WERI-Rb-1 (cell line): ENCODE measurements around the gene PRICKLE2.
A peak's percentile ranks its signal among the peaks of the same experiment; 100 is the strongest.

Source experiments
- DNase-seq: peaks from one replicate; pipeline ENCODE4 v3.0.0-alpha.2; 2020
- H3K27ac ChIP-seq: fragments of 250-450 bp; sonication (Bioruptor Pico); 2 replicates; pipeline ENCODE4 v1.5.1; 2020; ENCODE audit warnings: mild to moderate bottlenecking, moderate library complexity
- H3K27me3 ChIP-seq: fragments of 250-450 bp; sonication (Bioruptor Pico); 2 replicates; pipeline ENCODE4 v1.5.1; 2021; ENCODE audit warnings: mild to moderate bottlenecking, low read depth, moderate library complexity; ENCODE audit not compliant: insufficient read depth, severe bottlenecking
- H3K36me3 ChIP-seq: fragments of 250-450 bp; sonication (Bioruptor Pico); 2 replicates; pipeline ENCODE4 v1.5.1; 2020; ENCODE audit warnings: mild to moderate bottlenecking, moderate library complexity
- H3K4me3 ChIP-seq: 2 replicates; pipeline ENCODE4 v1.5.1; 2011; ENCODE audit warnings: low read depth, mild to moderate bottlenecking, control low read depth, low read length
- H3K9me3 ChIP-seq: fragments of 250-450 bp; sonication (Bioruptor Pico); 2 replicates; pipeline ENCODE4 v1.5.1; 2021; ENCODE audit warnings: mild to moderate bottlenecking, moderate library complexity; ENCODE audit not compliant: severe bottlenecking
- TF ChIP-seq, protein P1 (sequence below): IDR thresholded peaks from 2 replicates; pipeline ENCODE4 v1.5.1; 2011; ENCODE audit warnings: low read depth, mild to moderate bottlenecking, control low read depth, inconsistent platforms, low read length

The PRICKLE2 gene

DNA sequence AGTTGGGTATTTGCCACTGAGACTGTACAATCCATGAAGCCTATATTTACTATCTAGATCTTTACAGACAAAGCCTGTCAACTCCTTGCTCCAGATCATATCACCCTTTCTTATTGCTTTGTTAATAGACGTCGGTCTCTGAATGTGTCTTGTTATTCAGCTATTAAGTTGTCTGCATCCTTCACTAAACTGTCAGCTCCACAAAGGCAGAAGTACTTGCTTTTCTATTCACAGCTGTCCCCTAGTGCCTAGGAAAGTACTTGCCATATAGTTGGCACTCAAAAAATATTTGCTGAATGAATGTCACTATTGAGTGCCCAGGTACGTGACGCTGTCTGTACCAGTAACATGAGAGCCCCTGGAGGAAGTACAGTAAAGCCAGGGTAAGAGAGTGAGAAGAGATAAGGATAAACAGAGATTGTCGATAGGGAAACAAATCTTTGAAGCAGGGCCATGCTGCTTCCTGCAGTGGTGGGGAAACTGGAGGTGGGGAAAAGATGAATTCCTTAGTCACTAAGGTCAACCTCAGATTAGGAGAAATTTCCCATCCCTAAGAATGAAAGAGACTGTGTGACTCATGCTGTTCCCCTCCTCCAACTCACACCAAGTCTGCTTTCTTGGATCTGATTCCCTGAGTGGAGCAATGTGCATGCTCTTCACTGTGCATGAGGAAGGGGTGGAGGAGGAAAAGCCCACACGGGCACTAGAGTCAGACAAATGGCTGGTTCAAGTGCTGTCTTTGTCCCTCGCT, 36.3 kb downstream of the PRICKLE2 start:
- no peak for DNase-seq
- H3K4me3 ChIP-seq, result no peak overlapping the region

DNA sequence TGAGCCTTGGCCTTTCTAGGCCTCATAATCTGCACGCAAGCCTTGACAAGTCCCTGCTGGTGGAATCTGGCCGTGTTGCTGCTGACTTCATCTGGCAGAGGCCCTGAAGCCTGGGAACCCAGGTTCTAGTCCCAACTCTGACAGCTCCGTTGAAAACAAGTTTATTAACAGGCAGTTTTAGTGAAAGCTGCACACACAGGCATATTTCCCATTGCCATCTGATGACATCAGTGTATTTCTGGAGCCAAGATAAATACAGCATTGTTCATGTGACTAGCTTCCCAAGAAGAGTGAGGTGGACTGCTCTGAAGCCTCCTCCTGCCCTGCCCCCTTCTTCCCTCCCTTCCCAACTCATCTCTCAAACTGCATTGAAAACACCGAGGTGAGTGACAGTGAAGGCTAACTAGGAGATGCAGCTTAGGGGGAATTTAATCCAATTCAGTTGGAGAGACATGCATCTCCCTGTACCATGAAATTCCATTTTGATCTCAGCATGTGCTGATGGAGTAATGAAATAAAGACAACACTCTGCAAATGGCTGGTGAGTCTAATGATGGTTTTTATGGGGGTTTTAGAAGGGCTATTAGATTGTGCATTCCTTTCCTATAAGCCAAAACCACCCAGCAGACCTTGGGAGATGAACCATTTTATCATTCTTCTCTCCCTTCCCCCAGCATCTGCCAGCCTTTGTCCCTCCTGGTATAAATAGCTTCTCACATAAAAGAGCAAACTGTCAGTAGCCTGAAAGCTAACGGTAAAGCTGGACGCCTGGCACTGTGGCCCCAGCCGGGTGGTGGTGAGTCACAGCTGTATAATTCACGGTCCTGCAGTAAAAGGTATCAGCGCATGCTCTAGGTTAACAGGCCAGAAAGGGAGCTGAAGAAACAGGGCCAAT, 38.0 kb downstream of the PRICKLE2 start:
- TF ChIP-seq, protein P1, sequence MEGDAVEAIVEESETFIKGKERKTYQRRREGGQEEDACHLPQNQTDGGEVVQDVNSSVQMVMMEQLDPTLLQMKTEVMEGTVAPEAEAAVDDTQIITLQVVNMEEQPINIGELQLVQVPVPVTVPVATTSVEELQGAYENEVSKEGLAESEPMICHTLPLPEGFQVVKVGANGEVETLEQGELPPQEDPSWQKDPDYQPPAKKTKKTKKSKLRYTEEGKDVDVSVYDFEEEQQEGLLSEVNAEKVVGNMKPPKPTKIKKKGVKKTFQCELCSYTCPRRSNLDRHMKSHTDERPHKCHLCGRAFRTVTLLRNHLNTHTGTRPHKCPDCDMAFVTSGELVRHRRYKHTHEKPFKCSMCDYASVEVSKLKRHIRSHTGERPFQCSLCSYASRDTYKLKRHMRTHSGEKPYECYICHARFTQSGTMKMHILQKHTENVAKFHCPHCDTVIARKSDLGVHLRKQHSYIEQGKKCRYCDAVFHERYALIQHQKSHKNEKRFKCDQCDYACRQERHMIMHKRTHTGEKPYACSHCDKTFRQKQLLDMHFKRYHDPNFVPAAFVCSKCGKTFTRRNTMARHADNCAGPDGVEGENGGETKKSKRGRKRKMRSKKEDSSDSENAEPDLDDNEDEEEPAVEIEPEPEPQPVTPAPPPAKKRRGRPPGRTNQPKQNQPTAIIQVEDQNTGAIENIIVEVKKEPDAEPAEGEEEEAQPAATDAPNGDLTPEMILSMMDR, result no peak
- Histone ChIP-seq H3K9me3 (no peaks in the 10 kb centered on the region), H3K36me3 (peaks cover 13% of the 10 kb centered on the region), H3K27me3 (no peaks in the 10 kb centered on the region), H3K27ac (no peak overlapping the region), H3K4me3 (no peak overlapping the region)
- DNase-seq, result peak; percentile 37

More for the DNA sequence above, 36.3 kb downstream of the PRICKLE2 start:
- no peak overlapping the region; the same call in 1 of the 2 replicates for H3K27ac ChIP-seq
- H3K36me3 ChIP-seq, result peaks cover 26% of the 10 kb centered on the region
- TF ChIP-seq, protein P1, result no peak
- H3K9me3 ChIP-seq, result no peaks in the 10 kb centered on the region
- no peaks in the 10 kb centered on the region for H3K27me3 ChIP-seq

DNA sequence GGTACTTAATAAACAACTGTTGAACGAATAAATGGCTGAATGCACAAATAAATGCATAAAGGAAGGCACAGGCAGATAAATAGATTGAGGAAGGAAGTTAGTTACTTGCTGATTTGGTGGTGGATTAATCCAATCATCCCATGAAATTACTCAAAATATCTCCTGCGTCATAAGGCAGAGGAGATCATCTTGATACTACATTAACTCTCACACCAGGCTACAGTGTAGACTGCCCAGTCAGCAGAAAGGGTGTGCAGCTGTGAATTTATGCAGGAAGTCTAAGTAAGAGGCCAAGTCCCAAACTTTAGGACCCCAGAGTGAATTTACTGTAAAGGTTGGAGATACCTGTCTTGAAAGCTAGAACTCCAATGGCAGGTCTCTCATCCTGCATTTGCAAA, 38.6 kb downstream of the PRICKLE2 start:
- Histone ChIP-seq H3K36me3 (peaks cover 17% of the 10 kb centered on the region), H3K27me3 (no peaks in the 10 kb centered on the region), H3K9me3 (no peaks in the 10 kb centered on the region), H3K27ac (no peak overlapping the region), H3K4me3 (no peak overlapping the region)
- TF ChIP-seq, protein P1, result no peak
- no peak for DNase-seq

DNA sequence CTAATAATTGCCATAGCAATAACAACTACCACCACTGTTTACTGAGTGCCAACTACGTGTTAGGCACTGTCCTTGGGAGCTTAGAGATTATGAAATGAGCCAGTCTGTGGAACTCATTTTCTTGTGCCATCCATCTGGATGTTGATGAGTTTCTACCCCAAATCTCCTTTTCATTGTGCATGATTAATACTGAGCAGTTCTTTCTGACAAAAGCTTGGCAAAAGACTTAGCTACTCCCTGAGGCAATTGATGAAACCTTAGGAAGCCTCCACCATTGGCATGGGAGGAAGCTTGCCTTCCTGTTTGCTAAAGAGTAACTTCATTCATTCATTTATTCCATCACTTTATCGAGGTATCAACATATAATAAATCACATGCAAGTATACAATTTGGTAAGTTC, 39.8 kb downstream of the PRICKLE2 start:
- Histone ChIP-seq H3K27ac (no peak overlapping the region), H3K27me3 (no peaks in the 10 kb centered on the region), H3K9me3 (no peaks in the 10 kb centered on the region), H3K36me3 (peaks cover 24% of the 10 kb centered on the region), H3K4me3 (no peak overlapping the region)
- TF ChIP-seq, protein P1, result no peak
- DNase-seq, result no peak

DNA sequence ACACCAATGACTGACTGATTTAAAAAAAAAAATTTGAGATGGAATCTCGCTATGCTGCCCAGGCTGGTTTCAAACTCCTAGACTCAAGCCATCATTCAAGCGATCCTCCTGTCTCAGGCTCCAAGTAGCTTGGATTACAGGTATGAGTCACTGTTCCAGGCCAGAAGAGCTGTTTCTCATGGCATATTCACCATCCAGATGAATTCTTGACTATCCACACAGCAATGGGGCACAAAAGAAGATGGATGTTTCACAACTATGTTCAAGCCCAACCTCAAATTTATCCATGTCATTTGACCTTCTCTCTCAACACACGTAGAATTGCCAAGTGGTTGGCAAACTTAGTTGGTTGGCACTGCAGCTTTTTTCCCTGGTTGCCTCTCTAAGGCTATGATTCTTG, 40.6 kb downstream of the PRICKLE2 start:
- peaks cover 32% of the 10 kb centered on the region for H3K36me3 ChIP-seq
- TF ChIP-seq, protein P1, result no peak
- no peaks in the 10 kb centered on the region for H3K9me3 ChIP-seq
- DNase-seq, result no peak
- no peak overlapping the region for H3K4me3 ChIP-seq
- H3K27ac ChIP-seq, result no peak overlapping the region
- H3K27me3 ChIP-seq, result no peaks in the 10 kb centered on the region
